ENCODE data around the gene YWHAG.

The YWHAG gene

GRCh38 chr7:76377186-76377918 is 18.6 kb upstream of the YWHAG start:
- TF ChIP-seq, protein P1, sequence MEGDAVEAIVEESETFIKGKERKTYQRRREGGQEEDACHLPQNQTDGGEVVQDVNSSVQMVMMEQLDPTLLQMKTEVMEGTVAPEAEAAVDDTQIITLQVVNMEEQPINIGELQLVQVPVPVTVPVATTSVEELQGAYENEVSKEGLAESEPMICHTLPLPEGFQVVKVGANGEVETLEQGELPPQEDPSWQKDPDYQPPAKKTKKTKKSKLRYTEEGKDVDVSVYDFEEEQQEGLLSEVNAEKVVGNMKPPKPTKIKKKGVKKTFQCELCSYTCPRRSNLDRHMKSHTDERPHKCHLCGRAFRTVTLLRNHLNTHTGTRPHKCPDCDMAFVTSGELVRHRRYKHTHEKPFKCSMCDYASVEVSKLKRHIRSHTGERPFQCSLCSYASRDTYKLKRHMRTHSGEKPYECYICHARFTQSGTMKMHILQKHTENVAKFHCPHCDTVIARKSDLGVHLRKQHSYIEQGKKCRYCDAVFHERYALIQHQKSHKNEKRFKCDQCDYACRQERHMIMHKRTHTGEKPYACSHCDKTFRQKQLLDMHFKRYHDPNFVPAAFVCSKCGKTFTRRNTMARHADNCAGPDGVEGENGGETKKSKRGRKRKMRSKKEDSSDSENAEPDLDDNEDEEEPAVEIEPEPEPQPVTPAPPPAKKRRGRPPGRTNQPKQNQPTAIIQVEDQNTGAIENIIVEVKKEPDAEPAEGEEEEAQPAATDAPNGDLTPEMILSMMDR (IDR thresholded peaks at IDR 0.05; ENCODE audit: low read depth, low read length, missing control alignments): no peak
- DNase-seq (ENCODE audit: extremely low read depth, low read depth): no peak
- H3K4me3 ChIP-seq (replicated peaks; ENCODE audit: low read depth, low read length): no peak overlapping the region

GRCh38 chr7:76375251-76375650 is 16.5 kb upstream of the YWHAG start:
- H3K4me3 ChIP-seq (replicated peaks; ENCODE audit: low read depth, low read length): no peak overlapping the region
- no peak for DNase-seq (ENCODE audit: extremely low read depth, low read depth)
- TF ChIP-seq, protein P1 (IDR thresholded peaks at IDR 0.05; ENCODE audit: low read depth, low read length, missing control alignments): no peak

DNA sequence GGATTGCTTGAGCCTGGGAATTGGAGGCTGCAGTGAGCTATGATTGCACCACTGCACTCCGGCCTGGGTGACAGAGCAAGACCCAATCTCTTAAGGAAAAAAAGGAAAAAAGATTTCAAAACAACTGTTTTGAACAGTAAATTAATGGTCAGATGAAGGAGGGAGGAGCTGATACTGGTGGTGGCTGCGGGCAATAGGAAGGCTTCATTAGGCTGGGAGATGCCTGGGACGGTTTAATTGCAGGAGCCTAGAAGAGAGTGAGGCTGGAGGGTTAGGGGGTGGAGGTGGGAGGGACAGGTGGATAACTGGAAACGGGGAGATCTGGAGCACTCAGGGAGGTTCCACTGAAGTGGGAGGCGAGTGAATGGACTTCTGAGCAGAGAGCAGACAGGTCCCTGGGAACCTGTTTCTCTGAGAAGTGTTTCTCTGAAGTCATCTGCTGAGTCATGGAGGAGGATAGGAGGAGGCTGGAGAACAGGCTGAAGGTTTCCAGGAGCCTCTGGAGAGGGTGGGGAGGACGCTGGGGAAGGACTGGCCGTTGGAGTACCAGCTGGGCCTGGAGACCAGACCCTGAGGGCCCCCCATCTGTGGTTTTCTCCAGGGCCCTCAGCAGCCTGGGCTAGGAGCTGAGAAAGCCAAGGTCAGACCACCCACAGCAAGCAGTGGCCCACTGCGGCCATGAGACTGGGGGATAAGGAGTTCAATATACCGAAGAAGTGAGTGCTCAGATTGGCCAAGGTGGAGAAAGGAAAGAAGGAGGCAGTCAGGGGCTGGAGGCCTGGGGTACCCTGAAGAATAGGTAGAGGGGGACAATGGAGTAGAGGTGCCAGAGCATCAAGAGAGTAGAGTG is 14.4 kb upstream of the YWHAG start:
- DNase-seq (ENCODE audit: extremely low read depth, low read depth): no peak
- H3K4me3 ChIP-seq (replicated peaks; ENCODE audit: low read depth, low read length): no peak overlapping the region

GRCh38 chr7:76371396-76371795 is 12.6 kb upstream of the YWHAG start:
- TF ChIP-seq, protein P1 (IDR thresholded peaks at IDR 0.05; ENCODE audit: low read depth, low read length, missing control alignments): no peak
- no peak overlapping the region for H3K4me3 ChIP-seq (replicated peaks; ENCODE audit: low read depth, low read length)
- no peak for DNase-seq (ENCODE audit: extremely low read depth, low read depth)

More for the DNA sequence above, 14.4 kb upstream of the YWHAG start:
- TF ChIP-seq, protein P1 (IDR thresholded peaks at IDR 0.05; ENCODE audit: low read depth, low read length, missing control alignments): no peak

DNA sequence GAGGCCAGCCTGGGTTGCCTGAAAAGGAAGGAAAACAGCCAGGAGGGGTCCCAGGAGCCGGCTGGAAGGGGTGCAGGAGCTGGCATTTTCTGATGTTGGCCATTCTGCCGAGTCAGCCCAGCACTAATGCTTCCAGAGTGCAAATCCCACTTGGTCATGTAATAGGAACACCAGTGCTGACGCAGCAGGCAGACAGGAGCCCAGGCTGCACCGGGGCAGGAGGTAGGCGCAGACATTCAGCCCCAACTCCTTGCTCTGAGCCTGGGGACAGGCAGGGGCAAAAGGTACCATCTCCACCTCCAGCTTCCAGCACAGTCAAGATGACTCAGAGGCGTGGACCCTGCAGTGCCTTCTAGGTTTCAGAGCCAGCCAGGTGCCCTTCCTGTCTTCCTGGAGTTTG is 10.2 kb upstream of the YWHAG start:
- DNase-seq (ENCODE audit: extremely low read depth, low read depth): no peak
- no peak overlapping the region for H3K4me3 ChIP-seq (replicated peaks; ENCODE audit: low read depth, low read length)
- TF ChIP-seq, protein P1 (IDR thresholded peaks at IDR 0.05; ENCODE audit: low read depth, low read length, missing control alignments): no peak

DNA sequence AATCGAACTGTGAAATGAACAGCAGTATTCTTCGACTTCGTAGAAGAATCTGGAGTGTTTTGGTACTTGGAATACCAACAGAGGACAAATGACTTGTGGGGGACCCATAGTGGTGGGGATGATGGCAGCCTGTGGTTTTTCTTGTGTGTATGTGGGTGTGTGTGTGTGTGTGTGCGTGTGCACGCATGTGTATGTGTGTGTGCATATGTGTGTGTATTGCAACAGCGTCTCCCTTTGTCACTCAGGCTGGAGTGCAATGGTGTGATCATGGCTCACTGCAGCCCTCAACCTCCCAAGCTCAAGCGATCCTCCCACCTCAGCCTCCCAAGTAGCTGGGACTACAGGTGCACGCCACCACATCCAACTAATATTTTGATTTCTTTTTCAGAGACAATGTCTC is 9.4 kb upstream of the YWHAG start:
- no peak for DNase-seq (ENCODE audit: extremely low read depth, low read depth)
- TF ChIP-seq, protein P1 (IDR thresholded peaks at IDR 0.05; ENCODE audit: low read depth, low read length, missing control alignments): no peak
- H3K4me3 ChIP-seq (replicated peaks; ENCODE audit: low read depth, low read length): no peak overlapping the region

Data from HFF-Myc (cell line).